CD4-positive, alpha-beta T cell treated with Interleukin-12 subunit alpha and Interleukin-12 subunit beta, for 1 hour (primary cell): ENCODE measurements around the gene SSH2.
A peak's percentile ranks its signal among the peaks of the same experiment; 100 is the strongest.
"Not testable (repeated sequence)": the region's sequence is repeated elsewhere in the genome, so short reads cannot be mapped to it uniquely, and the experiment has no call there.

Experiments used
- DNase-seq: peaks from one replicate; pipeline ENCODE4 v3.0.0-alpha.2; 2020

The SSH2 gene

DNA sequence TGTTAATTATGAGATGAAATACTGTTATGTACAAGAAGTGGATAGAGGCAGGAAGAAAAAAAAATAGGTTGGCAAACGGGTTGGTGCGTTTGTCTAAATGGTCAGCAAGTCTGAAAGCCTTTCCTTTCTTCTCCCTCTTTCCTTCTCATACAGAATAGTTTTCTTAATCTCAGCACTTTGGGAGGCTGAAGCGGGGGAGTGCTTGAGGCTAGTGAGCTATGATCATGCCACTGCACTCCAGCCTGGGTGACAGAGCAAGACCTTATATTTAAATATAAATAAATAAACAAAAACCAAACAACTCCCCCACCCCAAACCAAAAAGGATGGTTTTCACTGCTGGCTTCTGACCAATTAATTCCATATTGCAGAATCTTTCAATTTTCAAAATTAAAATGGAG, 232.7 kb downstream of the SSH2 start:
- no peak for DNase-seq

DNA sequence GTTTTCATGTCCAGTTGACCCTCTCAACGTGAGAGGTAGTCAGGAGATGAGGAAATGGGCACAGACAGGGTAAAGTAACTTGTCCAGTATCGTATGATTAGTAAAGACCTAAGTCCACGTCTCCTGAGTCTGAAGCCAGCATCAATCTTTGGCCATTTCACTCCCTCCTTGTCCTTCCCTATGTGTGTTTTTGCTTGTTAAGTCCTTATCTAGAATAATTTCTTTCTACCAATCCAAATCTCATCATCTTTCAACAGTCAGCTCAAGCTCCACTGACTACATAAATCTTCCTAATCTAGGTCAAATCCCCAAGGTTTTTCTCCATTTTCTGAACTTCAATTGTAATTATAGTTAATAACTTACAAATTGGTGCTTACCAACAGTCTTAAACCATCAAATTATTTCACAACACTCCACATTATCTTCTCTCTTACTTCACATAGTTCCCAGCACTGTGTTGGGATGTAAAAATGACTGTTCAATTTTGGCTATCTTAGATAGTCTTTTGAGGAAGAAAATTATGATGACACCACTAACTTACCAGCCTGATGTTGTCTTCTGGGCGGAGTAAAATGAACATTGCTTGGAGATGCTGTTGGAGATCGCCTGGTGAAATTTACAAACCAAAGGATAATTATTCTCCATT, 235.0 kb downstream of the SSH2 start:
- DNase-seq, result no peak

DNA sequence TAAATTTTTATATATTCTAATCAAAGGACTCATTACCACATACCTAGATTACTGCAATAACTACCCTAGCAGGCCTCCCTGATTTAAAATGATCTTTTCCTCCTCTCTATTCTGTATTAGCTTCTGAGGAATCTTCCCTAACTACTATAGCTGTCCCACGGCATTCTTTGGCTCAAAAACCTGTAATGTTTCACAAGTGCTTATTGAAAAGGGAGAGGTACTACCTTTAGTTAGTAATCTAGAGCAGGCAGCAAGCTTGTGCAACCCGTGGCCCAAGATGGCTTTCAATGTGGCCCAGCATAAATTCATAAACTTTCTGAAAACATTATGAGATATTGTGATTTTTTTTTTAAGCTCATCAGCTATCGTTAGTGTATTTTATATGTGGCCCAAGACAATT, 236.3 kb downstream of the SSH2 start:
- DNase-seq, result no peak

DNA sequence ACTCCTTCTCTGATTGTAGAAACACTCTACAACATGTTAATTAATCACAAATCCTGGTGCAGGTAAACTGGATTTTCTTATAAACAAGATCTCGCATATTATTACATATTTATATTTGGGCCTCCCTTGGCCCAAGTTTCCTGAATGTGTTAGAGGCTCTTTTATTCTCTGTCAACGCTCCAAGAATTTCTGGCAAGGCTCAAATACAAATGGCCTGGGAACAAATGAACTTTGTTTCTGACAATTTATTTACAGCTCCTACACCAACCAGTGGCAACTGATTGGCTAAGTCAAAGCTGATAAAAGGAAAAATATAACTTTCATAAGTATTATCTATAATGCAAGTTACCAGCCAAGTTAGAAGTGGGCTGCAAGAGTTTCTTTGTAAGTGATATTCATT, 242.4 kb downstream of the SSH2 start:
- DNase-seq, result no peak

DNA sequence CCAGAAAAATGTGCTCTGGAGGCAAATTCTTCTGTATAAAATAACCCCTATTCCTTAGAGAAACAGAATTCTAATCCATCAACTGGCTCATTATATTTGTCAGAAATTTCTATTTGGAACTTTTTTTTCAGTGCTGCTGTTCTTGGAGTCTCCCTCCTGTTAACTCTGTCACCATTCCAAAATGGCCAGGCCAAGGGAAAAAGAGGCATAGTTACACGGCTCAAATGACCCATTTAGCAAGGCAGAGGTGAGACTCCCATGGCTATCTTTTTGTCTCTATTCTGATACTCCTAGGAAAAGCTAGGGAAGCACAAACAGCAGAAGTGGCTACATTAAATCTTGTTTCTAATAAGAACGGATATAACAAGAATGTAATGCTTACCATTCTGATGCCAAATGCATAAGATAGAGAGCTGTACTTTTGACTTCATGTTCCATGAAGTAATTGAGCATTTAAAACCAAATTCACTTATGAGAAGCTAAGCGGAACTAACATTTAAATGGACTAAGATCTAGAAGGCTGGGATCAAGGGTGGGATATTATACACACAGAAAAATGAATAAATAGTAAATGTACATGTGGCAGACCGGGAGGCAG, 242.9 kb downstream of the SSH2 start:
- DNase-seq, result no peak

DNA sequence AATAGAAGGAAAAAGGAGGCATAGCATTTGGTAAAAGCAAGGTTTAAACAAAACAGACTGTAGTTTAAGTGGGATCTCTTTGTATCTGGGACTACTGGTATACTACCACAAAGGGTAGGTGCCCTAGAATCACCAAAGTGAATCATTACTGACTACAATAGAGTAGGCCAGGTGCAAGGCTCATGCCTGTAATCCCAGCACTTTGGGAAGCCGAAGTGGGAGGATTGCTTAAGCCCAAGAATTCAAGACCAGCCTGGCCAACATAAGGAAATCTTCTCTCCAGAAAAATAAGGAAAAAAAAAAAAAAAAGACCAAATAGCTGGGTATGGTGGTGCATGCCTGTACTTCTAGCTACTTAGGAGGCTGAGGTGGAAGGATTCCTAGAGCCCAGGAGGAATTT, 246.5 kb downstream of the SSH2 start:
- no peak for DNase-seq

DNA sequence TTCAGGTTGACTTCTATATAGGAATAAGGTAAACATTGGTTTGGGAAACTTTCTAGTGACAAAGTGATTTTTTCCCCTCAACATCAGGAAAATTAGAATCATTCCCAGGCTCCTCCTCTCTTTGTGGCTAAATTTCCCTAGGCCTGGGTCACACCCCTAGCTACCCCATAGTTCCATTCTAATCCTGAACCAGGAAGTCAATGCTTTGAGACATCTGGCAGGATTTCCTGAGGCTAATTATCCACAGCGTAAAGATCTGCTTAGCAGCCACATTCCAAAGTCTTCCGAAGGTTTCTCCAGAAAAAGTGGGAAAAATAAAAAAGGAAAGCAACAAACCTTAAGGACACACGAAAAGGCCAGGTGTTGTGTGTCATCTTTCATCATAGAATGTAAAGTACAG, 247.0 kb downstream of the SSH2 start:
- DNase-seq, result no peak

DNA sequence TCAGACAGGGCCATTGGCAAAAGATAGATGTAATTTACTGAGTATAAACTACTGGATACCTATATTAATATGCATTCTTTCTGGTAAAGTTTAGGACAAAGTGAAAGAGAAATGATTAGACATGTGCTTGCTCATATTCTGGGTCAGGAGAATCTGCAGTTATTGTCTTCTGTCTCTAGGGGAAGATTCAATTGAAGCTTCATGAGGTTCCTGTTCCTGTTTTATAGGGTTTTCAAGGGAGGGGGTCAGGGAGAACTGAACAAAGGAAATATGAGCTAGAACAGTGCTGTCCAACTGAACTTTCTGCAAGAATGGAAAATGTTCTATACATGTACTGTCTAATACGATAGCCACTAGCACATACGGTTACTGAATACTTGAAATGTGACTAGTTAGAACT, 248.0 kb downstream of the SSH2 start:
- DNase-seq, result no peak

DNA sequence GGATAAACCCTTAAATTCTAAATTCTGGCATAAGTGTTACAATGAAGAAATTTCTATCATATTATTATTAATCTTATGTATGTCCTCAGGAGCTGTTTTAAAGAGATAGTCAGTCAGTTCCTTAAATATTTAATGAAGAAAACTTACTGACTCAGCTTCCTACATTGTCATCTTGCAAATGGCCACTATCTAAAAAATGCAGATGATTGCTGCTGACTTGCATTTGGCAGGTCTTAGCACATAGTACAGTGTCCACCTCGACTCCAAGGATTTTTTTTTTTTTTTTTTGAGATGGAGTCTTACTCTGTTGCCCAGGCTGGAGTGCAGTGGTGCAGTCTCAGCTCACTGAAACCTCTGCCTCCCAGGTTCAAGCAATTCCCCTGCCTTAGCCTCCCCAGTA, 252.2 kb downstream of the SSH2 start:
- no peak for DNase-seq

DNA sequence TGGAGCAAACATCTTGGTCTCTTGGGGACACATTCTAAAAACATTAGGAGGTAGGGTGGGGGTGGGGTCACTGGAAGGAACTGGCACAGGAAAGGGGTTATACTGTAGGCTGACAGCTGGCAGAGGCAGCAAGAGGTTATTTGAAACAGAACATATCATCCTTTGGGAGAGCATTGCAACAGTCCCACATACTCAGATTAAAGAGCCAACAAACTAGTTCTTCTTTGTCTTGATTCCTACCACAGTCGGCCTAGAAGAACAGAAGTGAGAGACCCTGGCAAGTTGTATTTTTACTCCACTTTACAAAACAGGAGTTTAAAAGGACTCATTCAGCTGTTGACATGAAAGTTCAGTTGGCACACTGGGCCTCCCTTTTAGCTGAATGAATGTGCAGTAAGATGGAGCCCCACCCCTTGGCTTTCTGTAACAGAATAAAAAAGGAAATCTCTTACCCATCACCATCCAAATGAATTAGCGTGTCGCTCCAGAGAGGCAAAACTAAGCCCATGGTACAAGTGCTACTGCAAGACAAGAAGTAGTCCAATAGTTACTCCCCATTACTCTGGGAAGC, 252.7 kb downstream of the SSH2 start:
- DNase-seq, result no peak

DNA sequence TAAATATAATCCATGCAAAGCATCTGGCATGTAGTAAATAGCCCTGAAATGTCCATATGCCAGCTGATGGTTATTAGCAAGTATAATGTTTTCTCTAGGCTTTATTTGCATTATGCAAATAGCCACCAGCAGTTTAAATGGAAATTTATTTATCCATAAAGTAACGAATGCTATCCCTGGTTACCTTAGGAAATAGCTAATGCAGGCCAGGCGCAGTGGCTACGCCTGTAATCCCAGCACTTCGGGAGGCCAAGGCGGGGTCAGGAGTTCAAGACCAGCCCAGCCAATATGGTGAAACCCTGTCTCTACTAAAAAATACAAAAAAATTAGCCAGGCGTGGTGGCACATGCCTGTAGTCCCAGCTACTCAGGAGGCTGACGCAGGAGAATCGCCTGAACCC, 254.1 kb downstream of the SSH2 start:
- DNase-seq, result not testable (repeated sequence)

DNA sequence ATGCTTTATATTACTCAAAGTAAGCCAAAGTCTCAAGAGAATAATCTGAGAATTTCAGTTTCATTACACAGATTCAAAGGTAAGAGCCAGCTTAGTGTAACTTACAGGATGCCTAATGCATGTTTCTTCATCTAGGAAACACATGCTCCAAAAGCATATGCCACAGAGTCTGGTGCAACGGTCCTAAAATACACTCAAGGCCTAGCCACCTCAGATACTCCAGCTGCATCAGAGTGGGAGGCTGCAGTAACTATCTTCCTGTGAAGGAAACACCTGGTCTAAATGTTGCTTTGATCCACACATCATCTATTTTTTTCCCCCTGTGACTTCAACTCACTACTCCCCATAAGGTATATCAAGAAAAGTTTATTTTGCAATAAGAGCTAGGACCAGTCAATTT, 255.7 kb downstream of the SSH2 start:
- DNase-seq, result no peak

DNA sequence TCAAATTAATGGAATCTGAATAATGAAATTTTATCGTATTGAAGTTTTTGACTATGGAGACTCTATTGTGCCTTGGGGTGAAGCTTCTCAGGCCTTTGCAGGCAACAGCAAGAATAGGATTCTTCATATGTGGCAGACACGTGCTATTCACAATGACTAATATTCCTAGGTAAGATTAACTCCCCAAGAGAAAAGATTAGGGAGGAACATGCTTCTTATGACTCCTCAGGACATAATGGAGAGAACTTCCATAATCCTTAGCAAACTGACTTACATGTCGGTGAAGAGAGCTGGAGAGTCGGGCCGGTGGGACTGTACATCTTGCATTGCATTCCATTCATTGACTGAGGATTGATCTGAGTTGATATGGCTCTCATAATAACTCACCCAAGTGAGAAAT, 258.4 kb downstream of the SSH2 start:
- DNase-seq, result no peak

DNA sequence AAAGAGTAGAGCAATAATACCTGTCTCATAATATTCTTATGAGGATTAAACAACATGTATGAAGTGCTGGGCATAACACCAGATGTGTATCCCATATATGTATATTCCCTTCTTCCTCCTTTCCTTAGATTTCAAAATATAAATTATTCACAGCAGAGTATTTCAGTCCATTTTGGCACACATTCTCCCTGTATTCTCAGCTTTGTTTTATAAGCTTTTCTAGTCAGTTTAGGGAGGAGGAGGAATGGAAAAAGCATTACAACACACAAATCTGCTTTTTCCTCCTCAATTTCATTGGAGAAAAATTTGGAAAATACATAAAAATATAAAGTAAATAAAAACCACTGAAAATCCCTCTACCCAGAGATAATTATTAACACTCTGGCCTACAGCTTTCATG, 260.8 kb downstream of the SSH2 start:
- no peak for DNase-seq

DNA sequence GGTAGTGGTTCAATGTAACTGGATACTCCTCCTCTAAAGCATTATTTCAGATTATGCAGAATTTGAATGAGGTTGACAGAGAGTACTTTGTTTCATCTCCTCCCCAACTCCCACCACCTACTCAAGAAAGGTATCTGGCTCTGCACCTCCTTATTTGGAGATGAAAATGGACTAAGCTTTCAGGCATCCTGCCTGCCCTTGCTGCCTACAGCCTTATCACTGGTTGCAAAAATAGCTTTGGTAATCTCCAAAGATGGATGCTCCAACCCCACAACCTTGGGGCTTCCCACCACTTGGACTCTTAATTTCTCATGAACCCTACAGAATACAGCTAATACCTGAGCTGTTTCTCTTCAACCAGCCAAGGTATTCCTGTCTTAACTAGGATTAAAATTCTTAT, 262.1 kb downstream of the SSH2 start:
- no peak for DNase-seq

DNA sequence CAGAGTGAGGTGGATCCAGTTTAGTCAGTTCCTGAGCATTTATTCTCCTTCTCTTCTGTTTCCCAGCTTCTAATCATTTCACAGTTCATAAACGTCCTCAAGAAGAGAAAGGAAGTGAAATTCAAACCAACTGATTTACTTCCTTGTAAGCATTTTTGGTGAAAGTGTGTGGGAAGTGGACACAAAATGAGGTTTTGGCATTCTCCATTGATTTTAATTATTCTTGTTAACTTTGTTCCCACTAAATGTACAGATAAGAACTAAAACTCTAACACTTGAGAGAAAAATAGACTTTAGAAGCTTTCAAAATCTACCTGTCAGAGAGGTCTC, 264.6 kb downstream of the SSH2 start:
- no peak for DNase-seq

DNA sequence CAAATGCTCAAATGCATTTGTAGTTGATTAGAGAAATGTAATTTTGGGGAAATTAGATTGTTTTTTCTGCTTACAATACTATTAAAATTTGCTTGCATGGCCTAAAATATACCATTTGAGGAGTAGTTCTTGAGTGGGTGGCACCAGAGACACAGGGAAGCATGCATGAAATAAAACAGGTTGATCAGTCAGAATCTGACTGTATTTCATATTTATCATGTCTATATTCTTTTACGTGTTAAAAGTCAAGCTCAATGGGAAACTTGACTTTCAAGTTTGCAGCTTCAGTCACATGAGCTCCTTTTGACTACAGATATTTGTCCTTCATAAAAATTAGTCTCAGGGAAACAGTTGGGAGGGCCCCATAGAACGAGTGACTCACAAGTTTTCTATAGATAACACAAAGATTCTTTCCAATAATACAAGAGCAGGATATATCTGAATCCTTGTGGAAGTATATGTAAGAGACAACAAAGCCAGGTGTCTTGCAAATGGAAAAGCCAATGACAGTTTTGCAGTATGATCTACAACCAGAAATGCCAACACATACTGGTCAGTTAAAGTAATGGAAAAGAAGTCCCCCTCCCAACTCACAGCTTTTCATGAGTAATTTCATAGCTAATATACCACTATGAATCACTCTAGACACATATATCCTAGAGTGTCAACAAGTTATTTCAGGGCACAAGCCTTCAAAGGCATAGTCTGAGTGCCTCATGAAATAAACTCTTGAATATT, 265.1 kb downstream of the SSH2 start:
- DNase-seq, result no peak

DNA sequence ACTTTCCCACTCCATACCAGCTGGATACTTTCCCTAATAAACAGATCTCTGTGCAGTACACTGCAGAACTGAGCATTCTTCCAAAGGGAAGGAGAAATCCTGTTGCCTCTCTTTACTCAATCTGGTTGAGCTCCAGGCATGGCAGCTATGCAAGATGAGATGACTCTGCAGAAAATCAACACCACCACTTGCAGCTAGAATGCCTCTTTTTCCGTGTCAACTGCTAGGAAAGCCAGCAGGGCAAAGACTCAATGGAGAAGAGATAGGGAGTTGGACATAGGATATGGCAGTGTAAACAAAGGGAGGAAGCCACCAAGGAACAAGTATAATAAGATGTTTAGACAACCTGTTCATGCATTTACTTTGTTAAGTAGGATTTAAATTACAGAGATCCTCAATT, 266.9 kb downstream of the SSH2 start:
- DNase-seq, result no peak

DNA sequence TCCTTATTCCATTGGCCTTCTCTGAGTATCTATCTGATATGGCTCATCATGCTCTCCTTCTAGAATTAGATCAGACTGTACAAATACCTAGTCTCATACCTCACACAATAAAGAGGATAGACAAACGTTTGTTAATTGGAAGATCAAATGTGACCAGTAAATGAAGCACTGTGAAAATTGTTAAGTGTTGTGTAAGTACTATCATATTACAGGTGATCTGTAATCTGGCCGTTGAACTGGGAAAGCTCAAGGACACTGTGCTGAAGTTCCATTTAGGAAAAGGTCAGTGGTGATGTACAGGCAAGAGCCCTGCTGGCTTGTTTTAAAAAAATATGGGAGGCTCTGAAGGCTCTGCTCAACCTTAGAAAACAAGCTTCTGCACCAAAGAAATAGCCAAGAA, 268.8 kb downstream of the SSH2 start:
- no peak for DNase-seq

DNA sequence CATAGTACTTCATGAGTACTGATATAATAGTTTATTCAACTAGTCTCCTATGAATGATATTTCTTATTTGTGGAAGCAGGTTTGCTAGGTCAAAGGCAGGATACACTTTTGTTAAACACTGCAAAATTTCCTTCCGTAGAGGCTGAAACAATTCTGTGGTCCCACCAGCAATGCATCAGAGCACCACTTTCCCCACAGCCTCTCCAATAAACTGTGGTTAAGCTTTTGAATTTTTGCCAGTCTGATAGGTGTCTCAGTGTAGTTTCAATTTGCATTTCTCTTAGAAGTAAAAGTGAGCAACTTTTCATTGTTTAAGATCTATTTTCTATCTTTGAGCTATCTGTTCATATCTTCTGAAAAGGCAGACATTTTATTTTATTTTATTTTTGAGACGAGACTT, 270.9 kb downstream of the SSH2 start:
- DNase-seq, result peak; percentile 8

DNA sequence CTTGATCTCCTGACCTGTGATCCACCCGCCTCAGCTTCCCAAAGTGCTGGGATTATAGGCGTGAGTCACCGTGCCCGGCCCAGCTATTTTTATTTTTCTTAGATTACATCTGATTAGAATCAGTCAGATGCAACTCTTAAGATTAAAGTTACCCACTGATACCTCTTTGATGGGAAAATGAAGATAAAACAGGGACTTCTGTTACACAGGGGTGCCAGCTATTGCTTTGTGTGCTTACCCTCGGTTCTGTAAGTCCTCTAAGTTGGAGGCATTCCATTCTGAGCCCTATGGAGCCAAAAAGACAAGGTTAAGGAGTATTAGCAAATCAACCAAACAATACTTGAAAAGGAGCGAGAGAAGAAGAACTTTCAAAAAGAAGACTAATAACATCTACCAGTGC, 274.7 kb downstream of the SSH2 start:
- no peak for DNase-seq

DNA sequence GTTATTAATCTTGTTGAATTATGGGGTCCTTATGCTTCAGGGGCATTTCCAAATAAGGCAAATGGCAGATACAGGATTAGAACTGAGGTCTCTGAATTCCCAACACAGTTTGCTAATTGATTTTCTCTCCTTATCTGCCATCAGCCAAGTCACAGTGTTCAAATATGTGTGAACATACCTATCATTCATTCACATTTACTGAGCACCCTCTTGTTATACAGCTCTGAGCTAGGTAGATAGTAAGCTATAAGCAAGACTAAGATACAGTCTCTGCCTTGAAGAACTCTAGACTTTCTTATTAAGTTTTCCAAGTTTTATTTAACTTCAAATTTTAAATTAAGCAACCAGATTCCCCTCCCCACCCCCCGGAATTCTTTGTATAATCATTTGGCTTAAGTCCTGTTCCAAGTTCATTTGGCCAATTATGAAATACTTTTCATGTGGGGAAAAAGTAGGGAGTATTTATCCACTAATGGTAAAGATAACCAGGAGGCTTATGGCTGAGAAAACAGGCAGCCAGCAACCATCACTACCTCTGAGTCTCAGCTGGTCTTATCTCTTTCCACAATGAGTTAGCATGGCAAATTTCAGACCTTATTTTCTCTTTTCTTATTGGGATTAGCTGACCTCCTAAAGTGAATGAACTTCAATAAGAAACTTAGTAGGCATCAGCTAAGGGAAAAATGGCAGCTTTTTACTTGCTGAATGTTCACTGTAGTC, 275.9 kb downstream of the SSH2 start:
- no peak for DNase-seq

DNA sequence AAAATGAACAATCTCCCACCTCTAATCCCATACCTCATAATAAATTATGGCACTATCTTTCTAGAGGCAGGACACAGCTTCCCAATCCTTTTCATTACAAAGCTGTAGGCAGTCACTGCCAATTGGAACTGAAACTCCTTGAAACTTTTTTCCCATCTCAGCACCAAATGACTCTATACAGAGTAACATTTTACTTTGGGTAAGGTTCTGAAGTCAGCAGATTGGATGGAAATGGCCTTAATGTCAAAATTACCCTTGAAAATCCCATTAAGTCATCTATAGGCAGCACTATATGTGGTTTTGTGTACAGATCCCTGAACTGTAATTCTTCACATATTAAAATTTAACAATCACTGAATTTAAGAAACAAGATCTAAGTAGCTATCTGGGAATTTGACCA, 277.1 kb downstream of the SSH2 start:
- DNase-seq, result no peak

DNA sequence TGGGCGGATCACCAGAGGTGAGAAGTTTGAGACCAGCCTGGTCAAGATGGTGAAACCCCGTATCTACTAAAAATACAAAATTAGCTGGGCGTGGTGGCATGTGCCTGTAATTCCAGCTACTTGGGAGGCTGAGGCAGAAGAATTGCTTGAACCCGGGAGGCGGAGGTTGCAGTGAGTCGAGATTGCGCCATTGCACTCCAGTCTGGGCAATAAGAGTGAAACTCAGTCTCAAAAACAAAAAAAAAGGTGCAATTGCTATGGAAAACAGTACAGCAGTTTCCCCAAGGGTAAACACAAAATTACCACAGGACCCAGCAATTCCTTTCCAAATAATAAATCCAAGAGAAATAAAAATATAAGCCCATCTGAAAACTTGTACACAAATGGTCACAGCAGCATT, 278.1 kb downstream of the SSH2 start:
- DNase-seq, result not testable (repeated sequence)
